ENCODE measurements around the gene TACO1.

The TACO1 gene

GRCh38 chr17:63641692-63642448, 41.2 kb downstream of the TACO1 start:
- DNase-seq: no peak

GRCh38 chr17:63644846-63645245, 44.2 kb downstream of the TACO1 start:
- DNase-seq: no peak

- no peak for DNase-seq
These were observed 45.2 kb downstream of the TACO1 start for GRCh38 chr17:63645775-63646487.

- no peak for DNase-seq
These were observed 45.8 kb downstream of the TACO1 start for GRCh38 chr17:63646488-63646806.

GRCh38 chr17:63647065-63647725, 46.5 kb downstream of the TACO1 start:
- DNase-seq: no peak

- no peak for DNase-seq
These were observed 47.2 kb downstream of the TACO1 start for GRCh38 chr17:63647936-63648335.

- DNase-seq: no peak
These were observed 49.1 kb downstream of the TACO1 start for GRCh38 chr17:63649813-63650212.

GRCh38 chr17:63652106-63652505, 51.4 kb downstream of the TACO1 start:
- no peak for DNase-seq

GRCh38 chr17:63653050-63653449, 52.4 kb downstream of the TACO1 start:
- no peak for DNase-seq

- no peak for DNase-seq
These were observed 57.1 kb downstream of the TACO1 start for GRCh38 chr17:63657786-63658185.

Data from NCI-H524 treated with DMSO at 0.1 percent for 48 hours (cell line).